NCI-H748 treated with DMSO at 0.1 percent for 48 hours (cell line): ENCODE measurements around the gene UCN2.

Source experiments
- DNase-seq: peaks from one replicate; lab custom pipeline; 2025; lab: John Stamatoyannopoulos, UW

UCN2 gene

DNA sequence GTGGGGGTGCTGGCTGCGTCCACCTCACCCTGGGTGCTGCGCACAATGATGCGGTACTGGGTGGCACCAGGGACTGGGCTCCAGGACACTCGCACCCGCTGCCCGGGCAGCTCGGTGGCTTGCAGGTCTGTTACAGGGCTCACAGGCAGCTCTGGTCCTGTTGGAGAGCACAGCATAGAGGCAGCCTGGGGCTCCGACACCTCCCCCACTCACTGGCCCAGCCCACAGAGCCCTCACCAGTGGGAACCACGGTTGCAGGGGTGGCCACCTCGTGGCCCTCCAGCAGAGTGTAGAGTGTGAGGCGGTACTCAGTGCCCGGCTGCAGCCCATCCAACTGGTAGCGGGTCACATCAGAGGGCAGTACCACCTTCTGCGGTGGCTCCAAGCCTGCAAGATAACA, 27.9 kb upstream of the UCN2 start:
- no peak for DNase-seq

DNA sequence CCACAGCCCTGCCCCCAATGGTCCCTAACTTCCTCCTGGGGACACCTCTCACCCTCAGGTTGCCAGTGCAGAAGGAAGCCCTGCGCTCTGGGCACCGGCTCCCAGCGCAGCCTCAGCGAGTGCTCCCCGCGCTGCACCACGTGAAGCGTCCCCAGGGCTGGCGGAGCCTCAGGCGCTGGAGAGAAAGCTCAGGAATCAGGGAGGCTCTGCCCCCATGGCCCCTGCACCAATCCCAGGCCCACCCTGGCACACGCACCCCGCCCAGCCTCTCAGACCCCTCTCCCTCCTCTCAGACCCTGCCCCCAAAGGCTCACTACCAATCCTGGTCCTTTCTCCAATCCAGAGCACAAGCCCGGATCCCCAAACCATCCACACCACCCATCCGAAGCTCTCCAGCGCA, 24.6 kb upstream of the UCN2 start:
- no peak for DNase-seq

DNA sequence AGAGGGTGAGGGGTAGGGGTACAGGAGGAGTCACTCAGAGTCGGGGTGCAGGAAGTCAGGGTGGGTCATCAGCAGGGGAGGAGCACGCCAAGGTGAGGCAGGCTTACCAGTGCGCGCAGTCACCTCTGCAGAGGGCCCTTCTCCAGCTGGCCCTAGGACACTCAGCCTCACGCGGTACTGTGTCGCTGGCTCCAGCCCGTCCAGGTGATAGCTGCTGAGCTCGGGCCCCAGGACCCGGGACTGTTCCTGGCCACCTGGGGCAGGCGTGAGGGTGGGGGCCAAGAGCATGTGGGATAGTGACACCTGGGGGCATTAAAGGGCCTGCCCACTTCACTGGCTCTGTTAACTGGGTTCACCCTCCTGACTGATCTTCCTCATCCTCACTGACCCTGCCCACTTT, 24.1 kb upstream of the UCN2 start:
- DNase-seq, result no peak

DNA sequence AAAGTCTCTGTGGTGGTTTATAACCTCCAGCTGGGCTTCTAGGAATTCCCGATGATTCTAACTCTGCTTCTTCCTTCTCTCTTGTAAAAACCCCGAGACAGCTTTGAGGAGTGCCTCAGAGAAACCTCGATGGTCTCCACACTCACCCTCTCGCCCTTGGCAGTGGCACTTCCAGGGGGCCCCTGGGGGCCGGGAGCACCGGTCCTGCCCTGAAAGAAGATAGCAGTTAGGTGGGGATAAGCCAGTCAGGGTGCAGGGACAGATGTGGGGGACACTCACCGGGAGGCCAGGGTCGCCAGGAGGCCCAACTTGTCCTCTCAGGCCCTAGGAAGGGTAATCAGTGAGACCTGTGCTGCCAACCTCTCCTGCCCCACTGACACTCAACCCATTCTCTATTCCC, 21.8 kb upstream of the UCN2 start:
- DNase-seq, result no peak

DNA sequence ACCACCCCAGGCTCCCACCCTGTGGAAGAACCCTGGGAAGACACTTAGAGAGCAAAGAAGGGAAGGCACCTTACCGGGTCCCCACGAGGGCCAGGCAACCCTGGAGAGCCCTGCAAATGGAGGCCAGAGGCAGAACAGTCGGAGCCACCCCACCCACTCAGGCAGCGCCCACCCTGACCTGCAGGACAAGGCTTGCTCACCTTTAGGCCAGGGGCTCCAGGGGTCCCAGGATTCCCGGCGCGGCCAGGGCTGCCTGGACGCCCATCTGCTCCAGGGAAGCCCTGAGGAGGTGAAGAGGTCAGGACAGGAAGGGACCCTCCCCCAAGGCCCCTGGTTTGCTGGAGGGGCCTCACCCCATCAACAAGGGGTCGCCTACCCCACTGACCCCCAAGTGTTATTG, 21.3 kb upstream of the UCN2 start:
- no peak for DNase-seq

DNA sequence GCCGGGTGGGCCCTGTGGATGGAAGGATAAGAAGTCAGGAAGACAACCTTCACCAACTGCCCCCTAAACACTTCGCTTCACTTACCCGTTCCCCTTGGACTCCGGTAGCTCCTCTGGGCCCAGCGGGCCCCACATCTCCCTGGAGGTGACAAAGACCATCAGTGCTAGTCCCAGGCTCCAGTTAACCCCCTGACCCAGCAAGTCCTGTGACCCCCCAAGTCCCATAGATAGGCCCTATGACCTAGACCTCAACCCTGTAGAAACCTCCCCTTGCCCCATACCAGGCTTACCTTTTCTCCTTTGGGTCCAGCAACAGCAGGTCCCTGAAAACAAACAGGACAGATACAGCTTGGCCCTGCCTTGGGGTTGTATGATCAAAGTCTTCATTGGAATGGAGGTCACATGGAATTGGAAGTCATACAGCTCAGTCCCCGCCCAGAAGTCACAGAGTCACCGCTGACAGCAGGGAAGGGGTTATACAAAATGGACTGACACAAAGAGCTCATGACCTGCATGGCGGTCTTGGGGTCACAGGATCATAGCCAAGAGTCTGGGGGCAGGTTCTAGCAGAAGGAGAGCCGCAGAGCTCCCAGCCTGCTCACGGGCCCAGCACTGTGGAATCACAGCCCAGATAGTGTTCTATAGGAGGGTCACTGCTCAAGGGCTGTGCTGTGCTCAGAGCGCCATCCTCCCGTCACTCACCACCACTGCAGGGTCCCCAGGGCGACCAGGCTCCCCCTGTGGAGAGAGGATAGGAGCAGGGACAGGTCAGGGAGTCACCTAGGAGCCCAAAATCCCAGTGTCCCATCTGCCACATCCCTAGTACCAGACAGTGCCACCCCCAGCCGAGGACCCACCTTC, 18.3 kb upstream of the UCN2 start:
- no peak for DNase-seq

DNA sequence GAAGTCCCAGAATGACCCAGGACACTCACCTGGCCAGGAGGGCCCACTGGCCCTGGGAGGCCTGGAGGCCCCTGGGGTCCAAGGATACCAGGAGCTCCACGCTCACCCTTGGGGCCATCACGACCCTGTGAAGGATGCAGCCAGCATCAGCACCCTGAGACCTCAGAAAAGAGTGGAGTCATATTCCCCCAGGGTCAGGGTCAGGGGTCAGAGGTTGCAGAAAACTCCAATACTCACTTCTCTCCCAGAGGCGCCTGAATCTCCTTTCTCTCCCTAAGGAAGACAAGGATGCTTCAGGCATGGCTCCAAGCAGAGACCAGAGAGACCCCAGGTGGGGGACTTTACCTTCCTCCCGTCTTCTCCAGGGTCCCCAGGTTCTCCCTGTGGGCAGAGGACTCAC, 13.1 kb upstream of the UCN2 start:
- DNase-seq, result no peak

DNA sequence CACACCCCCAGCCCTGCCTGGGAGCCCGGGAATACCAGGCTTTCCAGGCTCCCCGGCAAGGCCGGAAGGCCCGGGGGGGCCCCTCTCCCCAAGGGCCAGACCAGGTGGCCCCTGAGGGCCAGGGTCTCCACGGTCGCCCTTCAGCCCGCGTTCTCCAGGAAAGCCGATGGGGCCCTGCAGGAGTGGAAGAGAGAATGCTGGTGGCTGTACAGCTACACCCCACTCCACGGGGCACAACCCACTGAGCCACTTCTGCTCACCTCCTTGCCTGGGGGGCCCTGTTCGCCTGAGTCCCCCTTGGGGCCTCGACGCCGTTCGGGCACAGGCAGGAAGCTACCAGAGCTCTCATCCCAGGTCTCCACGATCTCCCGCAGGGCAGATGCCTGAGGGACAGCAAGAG, 11.8 kb upstream of the UCN2 start:
- no peak for DNase-seq

DNA sequence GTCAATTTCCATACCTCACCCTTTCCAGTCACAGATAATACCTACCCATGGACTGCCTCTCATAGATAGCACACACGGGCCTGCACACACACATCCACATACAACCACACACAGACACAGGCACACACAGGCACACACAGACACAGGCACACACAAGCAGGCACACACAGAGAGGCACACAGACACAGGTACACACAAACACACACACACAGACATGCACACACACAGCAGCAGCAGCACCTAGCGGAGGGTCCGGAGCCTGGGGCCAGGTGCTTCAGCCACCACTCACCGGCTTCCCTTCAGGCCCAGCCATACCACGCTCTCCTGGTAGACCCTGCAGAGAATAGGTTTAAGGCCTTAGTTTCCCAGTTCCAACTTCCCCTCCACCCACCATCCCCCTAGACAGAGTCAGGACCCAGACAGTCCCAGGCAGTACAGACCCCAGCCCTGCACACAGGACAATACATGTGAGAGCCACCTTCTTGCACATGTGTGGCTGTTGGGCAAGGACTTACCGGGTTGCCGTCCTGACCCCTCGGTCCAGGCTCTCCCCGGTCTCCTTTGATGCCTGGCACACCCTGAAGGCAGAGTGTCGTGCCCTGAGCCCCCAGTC, 10.5 kb upstream of the UCN2 start:
- no peak for DNase-seq

DNA sequence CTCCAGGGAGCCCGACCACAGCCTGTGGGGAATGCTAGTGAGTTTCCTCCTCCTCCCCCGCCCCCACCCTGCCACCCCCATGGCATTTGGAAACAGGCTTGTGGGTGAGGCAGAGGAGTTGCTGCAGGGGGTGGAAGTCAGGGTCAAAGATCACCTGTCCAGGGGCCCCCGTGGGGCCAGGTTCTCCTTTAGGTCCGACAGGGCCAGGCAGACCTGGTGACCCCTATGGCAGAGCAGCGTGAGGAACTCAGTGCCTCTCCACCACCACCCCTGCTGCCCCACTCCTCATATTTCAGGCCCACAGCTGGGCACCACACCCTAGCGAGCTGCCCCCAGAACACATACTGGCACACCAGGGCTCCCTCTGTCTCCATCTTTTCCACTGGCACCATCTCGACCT, 8.9 kb upstream of the UCN2 start:
- DNase-seq, result no peak

DNA sequence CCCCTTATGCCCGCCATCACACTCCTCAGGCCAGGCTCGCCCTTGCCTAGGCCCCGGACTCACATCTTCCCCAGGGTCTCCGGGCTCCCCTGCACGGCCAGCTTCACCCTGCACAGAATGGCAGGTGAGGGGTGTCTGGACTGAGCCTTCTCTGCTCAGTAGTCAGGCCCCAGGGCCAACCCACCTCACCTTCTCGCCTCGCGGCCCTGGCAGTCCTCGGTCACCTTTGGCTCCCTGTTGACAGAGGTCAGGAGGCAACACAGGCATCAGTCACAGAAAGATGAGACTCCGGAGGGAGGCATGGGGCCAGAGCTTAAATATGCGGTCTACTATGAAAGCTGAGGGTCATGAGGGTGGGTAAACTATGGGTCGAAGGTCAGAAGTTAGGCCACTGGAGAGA, 8.4 kb upstream of the UCN2 start:
- no peak for DNase-seq

DNA sequence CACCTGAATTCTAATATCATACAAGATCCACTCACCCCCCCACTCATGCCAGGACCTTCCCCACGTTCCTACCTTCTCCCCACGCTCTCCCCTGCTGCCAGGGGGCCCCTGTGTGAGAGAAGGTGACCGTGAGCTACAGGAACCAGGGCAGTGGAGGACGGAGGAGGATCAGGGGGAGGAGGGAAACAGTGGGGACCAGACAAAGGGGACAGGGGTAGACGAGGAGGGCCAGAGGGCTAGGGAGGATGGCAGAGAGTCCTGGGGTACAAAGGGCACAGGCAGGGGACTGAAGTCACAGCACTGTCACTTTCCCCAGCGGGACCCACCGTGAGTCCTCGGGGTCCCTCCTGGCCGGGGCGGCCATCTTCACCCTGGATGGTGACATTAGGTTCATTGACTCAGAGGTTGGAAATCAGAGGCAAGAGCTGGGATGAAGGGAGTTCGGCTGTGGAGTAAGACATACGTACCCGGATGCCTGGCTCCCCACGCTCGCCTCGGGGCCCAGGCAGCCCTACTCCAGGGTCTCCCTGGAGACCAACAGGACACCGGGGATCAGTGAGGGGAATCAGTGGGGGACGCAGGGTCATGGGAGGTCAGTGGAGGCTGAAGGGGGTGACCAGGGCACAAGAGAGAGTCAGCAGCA, 6.3 kb upstream of the UCN2 start:
- DNase-seq, result no peak

DNA sequence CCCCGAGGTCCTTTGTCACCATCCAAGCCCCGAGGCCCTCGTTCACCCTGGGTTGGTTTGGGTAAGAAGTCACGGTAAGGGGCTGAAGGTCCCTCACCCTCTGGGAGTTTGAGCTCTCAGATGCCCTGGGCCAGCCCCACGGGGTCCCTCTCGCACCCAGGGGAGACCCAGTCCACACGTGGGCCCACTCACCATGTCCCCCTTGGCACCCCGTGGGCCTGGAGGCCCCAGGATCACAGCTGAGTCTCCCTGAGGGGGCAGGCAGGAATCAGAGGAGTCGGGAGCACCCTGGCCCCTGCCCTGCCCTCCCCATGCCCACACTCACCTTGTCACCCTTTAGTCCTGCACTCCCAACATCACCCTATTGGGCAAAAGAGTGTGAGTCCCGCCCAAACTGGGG, 5.8 kb upstream of the UCN2 start:
- no peak for DNase-seq

DNA sequence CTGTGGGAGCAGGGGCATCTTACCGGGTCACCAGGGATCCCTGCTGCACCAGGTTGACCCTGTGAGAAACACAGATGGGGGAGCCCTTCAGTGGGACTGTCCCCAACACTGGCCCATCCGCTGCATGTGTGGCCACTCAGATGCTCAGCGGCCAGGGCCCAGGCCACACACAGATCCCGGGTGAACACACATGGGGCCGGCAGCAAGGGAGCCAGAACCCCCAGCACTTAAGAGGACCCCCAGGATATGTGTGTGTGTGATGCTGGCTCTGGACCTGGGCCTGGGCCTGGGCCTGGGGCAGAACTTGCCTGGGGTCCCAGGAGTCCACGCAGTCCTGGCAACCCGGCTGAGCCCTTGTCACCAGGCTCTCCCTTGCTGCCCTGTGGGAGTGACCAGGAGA, 4.9 kb upstream of the UCN2 start:
- no peak for DNase-seq

DNA sequence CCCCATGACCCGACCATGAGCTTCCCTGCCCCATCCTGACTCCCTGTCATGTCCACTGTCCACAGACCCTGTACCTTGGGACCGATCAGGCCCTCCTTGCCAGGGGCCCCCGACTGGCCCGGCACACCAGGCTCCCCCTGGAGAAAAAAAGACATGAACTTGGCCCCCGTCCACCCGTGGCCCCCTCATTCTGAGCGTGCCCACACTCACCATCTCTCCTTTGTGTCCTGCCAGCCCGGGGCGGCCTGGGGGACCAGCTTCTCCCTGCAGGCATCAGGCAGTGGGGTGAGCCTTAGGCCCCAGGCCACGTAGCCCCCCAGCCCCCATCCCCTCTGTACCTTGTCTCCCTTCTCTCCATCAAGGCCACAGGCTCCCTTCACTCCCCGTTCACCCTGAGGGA, 3.9 kb upstream of the UCN2 start:
- DNase-seq, result no peak

DNA sequence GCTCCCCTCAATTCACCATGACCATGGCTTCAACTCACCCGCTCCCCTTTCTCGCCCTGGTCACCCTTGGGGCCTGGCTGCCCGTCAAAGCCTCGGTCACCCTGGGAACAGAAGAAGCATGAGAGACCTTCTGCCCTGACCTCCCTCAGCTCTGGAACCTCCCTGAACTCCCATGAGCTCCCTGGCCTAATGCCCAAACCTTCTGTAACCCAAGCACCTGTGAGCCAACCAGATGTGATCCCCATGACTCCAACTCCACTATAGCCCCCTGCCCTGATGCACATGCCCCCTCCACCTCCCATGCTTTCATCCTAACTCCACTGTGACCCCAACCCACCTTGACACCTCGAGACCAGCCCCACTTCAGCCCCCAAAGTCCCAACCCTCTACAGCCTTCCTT, 3.5 kb upstream of the UCN2 start:
- no peak for DNase-seq

DNA sequence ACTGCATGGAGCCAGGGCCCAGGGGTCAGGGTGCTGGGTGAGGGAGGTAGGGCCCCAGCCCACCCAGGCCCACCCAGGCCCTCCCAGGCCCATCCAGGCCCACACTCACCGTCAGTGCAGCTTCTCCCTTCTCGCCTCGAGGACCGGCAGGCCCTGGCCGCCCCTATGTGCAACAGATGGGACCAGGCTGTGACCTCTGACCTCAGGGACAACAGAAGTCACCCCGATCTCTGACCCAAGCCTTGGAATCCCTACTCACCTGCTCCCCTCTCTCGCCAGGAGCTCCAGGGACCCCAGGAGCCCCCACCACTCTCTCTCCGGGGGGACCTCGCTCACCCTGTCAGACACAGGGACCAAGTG, 2.8 kb upstream of the UCN2 start:
- no peak for DNase-seq

DNA sequence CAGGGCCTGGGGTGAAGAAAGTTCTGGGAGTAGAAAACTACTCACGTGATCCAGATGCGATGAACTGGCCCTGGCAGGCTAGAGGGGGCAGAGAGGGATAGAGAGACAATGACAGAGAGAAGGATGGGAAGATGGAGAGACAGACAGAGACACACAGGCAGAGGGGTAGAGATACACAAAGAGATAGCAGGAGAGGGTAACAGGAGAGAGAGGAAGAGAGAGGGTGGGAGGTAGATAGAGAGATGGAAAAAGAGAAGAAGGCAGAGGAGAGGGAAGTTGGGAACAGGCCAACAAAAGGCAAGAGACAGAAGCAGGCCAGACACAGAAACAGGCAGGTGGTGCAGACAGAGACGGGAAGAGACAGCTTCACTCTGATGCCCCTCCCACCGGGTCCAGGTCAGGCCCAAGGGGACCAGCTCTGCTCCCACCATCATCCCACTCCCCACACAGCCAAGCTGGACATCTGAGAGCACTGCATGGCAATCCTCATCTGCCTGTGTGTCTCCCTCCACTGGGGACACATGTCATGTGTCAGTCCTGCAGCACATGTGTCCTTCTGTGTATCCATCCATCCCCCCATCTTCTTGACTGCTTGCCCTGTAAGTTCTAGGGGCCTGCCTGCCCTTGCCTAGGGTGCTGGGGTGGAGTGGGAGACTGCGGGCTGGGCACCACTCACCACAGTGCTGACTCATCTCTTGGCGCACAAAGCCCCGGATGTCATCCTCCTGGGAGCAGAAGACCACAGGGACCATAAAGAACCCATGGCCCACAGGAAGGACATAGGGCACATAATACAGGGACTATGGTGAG, 2.2 kb upstream of the UCN2 start:
- no peak for DNase-seq

DNA sequence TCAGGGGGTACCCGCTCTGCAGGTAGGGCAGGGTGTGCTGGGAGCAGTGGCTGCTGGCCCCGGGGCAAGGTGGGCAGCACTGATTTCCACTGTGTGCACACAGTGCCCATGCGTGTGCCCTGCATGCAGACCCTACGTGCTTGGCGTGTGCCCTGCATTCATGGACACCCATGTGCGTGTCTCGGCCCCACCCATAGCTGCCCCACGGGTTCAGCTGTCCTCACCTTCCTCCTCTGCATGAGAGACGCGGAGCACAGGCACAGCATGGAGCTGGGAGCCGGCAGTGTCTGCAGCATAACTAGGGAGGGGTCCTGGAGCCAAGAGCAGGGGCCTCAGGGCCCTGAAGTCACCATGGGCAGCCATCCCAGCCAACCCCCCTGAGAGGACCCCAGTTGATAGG, 1.6 kb upstream of the UCN2 start:
- no peak for DNase-seq

DNA sequence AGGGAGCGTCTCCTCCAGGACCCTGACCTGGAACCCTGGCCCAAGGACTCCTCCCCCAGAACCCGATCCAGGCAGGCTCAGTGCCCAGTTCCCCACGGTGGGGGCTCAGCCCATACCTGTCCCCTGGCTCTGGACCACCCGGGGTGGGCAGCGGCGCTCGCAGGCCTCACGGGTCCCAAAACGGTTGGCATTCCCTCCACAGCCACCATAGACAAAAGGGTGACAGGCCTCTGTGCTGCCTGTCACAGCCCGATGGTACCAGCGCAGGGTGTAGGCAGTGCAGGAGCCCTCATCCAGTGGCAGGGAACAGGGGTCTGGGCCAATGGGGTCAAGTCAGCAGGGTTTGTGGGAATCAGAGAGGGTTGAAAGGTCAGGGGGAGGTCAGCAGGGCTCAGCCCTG, 1.1 kb upstream of the UCN2 start:
- no peak for DNase-seq

DNA sequence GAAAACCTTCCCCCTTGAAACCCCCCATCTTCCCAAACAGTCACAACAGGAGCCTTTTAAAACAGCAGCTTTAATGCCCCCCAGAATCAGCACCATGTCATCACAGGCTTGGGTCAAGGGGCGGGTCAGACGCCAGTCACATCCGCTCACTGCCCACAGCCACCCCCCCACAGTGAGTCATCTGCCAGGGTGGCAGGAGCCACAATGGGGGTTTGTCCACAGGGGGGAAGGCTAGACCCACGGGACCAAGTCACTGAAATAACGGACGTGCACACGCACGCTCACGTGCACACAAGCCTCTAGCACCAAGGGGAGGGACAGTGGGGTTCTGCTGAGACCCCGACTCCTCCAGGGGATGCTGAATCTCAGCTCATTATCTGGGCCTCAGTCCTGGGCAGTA, 441 bp upstream of the UCN2 start:
- DNase-seq, result no peak

DNA sequence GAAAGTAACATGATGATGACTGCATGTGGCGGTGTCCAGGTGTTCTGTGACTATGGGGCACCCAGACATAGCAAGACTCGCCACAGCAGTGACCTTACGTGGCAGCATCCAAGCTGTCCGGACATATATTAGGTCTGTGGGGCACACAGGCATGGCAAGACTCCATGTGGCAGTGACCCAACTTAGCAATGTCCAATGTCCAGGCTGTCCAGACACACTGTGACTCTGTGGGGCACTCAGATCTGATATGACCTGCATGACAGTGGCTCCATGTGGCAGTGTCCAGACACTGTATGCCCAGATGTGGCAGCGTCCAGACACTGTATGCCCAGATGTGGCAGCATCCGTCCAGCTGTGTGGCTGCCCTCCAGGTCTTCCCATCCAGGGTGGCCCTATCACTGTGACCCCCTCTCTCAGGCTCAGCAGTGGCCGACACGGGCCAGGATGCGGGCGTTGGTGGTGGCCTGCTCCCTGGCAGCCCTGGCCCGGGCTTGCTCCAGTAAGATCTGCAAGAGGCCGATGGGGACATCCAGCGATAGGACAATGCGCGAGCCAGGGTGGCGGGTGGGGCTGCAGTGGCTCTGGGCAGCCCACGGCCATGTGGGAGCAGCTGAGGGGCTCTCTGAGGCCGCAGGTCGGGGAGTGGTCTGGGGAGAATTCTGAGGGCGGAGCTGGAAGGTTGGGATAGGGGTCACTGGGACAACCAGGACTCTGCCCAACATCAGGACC, 1.1 kb downstream of the UCN2 start:
- no peak for DNase-seq
